ENCODE data around the gene FSHR. TPM values are rescaled to one million over a fixed set of nuclear protein-coding genes. Genes with fewer than 3 reads are reported as not detected.

FSHR gene
- total and polyA plus RNA-seq, 2 of the 4 experiments (the other 2 are of a cell fraction): not detected

- H3K36me3 ChIP-seq (ENCODE audit: control insufficient read depth, insufficient read depth, low read length): no peaks in the 10 kb centered on the region
- H3K4me2 ChIP-seq (ENCODE audit: low read depth, low read length): no peak overlapping the region
- H3K4ac ChIP-seq (ENCODE audit: low read depth, low read length): no peak overlapping the region
- no peak overlapping the region for H3K4me3 ChIP-seq (ENCODE audit: insufficient read depth, low read depth, low read length)
- no peaks in the 10 kb centered on the region for H4K20me1 ChIP-seq (ENCODE audit: insufficient read depth, low read length)
- no peak overlapping the region for H4K5ac ChIP-seq (ENCODE audit: low read depth, low read length)
- no peaks in the 10 kb centered on the region for H3K4me1 ChIP-seq (ENCODE audit: control insufficient read depth, insufficient read depth, low read length)
- H2AK9ac ChIP-seq (replicated peaks; ENCODE audit: low read depth, low read length, poor library complexity): no peak overlapping the region
- H3K18ac ChIP-seq (ENCODE audit: low read depth, low read length): no peak overlapping the region
- no peak overlapping the region for H3K27ac ChIP-seq (ENCODE audit: insufficient read depth, low read length)
- no peak overlapping the region for H2BK5ac ChIP-seq (ENCODE audit: low read depth, low read length, poor library complexity, severe bottlenecking)
- ATAC-seq (ENCODE audit: low read depth) (no peak), DNase-seq (no peak)
- WGBS, 2 experiments (ENCODE audit: extremely low coverage in 2 of 2, insufficient read length in 1 of 2): no CpG with 5 or more reads among the region's 3 CpGs
- BruUV-seq (replicated peaks): no TSS peak
- no peak overlapping the region for H4K8ac ChIP-seq (ENCODE audit: low read depth in 2 of 2, low read length in 2 of 2)
- CTCF ChIA-PET: interaction anchor here (1.1 kb wide), 1 partner anchor 20 kb away, joined by 3 read pairs; no protein-coding TSS in a partner anchor
- POLR2A ChIA-PET (ENCODE audit: unreplicated experiment): no interaction called here
- H4K91ac ChIP-seq (ENCODE audit: insufficient read depth, low read depth, low read length): no peak overlapping the region
- peaks cover 2% of the 10 kb centered on the region for H3K9me3 ChIP-seq (ENCODE audit: control insufficient read depth, insufficient read depth, low read length)
- H3K56ac ChIP-seq (ENCODE audit: extremely low read depth, insufficient read depth, low read length): no peak overlapping the region
- no peak overlapping the region for H2BK15ac ChIP-seq (ENCODE audit: low read depth, low read length)
- in situ Hi-C loops (cut with MboI; ENCODE audit: low sequenced_read_pairs) (no loop called here), dilution Hi-C loops (cut with HindIII; ENCODE audit: low sequenced_read_pairs, unreplicated experiment) (no loop called here), intact Hi-C loops (cut with micrococcal nuclease) (no loop called here)
- no peaks in the 10 kb centered on the region for H3K9me1 ChIP-seq (ENCODE audit: insufficient read depth, low read length)
- no peak overlapping the region for H3K9ac ChIP-seq (ENCODE audit: low read depth, low read length)
- no peak overlapping the region for H3K23ac ChIP-seq (ENCODE audit: low read depth, low read length)
- no peak overlapping the region for H2AK5ac ChIP-seq (ENCODE audit: low read depth, low read length)
- H3K79me1 ChIP-seq (ENCODE audit: low read depth in 1 of 2, low read length in 2 of 2): no peaks in the 10 kb centered on the region
- no peaks in the 10 kb centered on the region for H3K27me3 ChIP-seq (ENCODE audit: control insufficient read depth, insufficient read depth, low read length)
- H2AFZ ChIP-seq (replicated peaks; ENCODE audit: low read length, poor library complexity): no peak overlapping the region
- no peak overlapping the region for H3K14ac ChIP-seq (replicated peaks; ENCODE audit: low read depth, low read length)
- no peak overlapping the region for H2BK20ac ChIP-seq (ENCODE audit: low read depth, low read length)
- TF ChIP-seq NFE2L2 (IDR thresholded peaks at IDR 0.05; ENCODE audit: low read depth, low read length) (no peak), RFX5 (IDR thresholded peaks at IDR 0.05; ENCODE audit: low read depth, low read length) (no peak), CHD1 (IDR thresholded peaks at IDR 0.05; ENCODE audit: low read depth, low read length) (no peak), ELK1 (IDR thresholded peaks at IDR 0.05; ENCODE audit: borderline replicate concordance, low read depth, low read length) (no peak), SMC3 (IDR thresholded peaks at IDR 0.05; ENCODE audit: low read depth, low read length) (no peak), CTCF (conservative IDR thresholded peaks at IDR 0.05; ENCODE audit: low read depth, low read length) (no peak), FOS (IDR thresholded peaks at IDR 0.05; ENCODE audit: low read depth, low read length) (no peak), MXI1 (IDR thresholded peaks at IDR 0.05; ENCODE audit: borderline replicate concordance, low read depth, low read length) (no peak)
- H2BK120ac ChIP-seq (ENCODE audit: low read depth, low read length): no peak overlapping the region
Observed at GRCh38 chr2:49175831-49176230, 21.5 kb upstream of the FSHR start.

All from IMR-90 (cell line).